ENCODE data around the gene MMD2.

- TF ChIP-seq CTCF (IDR thresholded peaks at IDR 0.05; ENCODE audit: low read length) = no peak
- TF ChIP-seq EZH2 (IDR thresholded peaks at IDR 0.05; ENCODE audit: borderline replicate concordance, low read length) = no peak
These were observed 319 bp upstream of the MMD2 start for GRCh38 chr7:4959306-4959705.
